LNCAP (cell line): Measurements from ENCODE around the gene MBD1.

Experiments used
- TF ChIP-seq, protein P1 (sequence below): fragments of 450-650 bp; IDR thresholded peaks from 2 replicates; pipeline ENCODE4 v1.5.1; 2017; ENCODE audit warnings: mild to moderate bottlenecking

MBD1 gene

DNA sequence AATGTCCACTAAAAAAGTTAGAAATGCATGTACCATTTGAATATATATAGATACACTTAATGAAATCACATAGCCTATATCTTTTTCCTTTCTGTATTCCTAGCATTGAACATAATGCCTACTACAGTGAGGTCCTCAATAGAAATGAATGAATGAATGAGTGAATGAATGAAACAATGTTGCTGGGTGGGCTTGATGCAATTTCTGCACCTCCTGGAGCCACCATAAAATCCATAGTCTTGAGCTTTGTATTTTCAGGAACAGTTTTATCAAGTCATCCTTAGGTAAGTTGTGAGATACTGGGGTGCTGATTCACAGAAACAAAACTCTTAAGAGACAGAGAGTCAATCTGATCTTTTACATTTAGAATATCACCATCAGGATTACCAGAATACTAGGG, 18.3 kb downstream of the MBD1 start:
- TF ChIP-seq, protein P1, sequence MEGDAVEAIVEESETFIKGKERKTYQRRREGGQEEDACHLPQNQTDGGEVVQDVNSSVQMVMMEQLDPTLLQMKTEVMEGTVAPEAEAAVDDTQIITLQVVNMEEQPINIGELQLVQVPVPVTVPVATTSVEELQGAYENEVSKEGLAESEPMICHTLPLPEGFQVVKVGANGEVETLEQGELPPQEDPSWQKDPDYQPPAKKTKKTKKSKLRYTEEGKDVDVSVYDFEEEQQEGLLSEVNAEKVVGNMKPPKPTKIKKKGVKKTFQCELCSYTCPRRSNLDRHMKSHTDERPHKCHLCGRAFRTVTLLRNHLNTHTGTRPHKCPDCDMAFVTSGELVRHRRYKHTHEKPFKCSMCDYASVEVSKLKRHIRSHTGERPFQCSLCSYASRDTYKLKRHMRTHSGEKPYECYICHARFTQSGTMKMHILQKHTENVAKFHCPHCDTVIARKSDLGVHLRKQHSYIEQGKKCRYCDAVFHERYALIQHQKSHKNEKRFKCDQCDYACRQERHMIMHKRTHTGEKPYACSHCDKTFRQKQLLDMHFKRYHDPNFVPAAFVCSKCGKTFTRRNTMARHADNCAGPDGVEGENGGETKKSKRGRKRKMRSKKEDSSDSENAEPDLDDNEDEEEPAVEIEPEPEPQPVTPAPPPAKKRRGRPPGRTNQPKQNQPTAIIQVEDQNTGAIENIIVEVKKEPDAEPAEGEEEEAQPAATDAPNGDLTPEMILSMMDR: no peak

DNA sequence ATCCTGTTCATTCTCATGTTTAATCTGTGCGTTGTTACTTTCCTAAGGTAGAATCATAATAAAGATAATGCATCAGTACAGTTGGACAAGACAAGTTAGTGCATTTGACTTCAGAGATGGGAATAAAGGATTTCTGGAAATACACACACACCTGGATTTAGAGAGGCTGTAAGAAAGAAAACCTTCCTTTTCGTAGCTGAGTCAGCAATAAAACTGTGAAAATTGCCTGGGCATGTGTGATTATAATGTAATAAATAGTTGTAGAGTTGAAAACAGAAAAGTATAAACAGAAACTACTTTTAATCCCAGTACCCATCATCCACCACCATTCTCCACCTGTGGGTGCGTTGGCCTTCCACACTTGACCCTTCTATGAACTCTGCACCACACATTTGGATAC, 30.4 kb downstream of the MBD1 start:
- TF ChIP-seq, protein P1: no peak

DNA sequence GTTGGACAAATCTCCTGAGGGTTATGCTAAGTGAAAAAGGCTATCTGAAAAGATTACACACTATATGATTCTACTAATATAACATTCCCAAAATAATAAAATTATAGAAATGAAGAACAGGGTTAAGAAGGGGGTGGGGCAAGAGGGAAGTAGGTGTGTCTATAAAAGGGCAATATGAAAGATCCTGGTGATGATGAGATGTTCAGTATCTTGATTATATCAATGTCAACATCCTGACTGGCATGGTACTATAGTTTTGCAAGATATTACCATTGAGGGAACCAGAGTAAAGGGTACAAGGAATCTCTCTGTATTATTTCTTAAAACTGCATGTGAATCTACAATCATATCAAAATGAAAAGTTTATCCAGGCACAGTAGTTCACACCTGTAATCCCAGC, 31.7 kb downstream of the MBD1 start:
- TF ChIP-seq, protein P1: no peak

DNA sequence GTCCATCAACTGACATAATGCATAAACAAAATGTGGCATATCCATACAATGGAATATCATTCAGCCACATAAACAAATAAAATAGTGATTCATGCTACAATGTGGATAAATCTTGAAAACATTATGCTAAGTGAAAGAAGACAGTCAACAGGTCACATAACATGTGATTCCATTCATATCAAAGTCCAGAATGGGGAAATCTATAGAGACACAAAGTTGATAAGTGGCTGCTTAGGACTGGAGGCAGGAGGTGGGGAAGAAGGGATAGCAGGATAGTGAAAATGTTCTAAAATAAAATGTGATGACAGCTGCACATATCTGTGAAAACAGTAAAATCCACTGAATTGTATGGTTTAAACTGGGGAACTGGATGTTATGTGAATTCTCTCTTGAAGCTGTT, 33.8 kb downstream of the MBD1 start:
- TF ChIP-seq, protein P1: no peak

DNA sequence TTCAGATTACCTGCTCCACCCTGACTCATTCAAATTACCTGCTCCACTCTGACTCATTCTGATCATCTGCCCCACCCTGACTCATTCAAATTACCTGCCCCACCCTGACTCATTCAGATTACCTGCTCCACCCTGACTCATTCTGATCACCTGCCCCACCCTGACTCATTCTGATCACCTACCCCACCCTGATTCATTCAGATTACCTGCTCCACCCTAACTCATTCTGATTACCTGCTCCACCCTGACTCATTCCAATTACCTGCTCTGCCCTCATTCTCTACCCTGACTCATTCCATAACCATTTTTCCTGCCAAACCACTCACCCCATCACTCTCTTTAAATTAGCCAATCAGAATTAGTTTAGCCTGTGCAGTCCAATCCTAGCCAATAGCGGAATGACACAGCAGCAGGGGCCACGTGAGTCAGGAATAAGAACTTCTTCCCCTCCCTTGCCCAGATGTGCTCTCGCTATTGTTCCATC, 41.2 kb downstream of the MBD1 start:
- TF ChIP-seq, protein P1: no peak

DNA sequence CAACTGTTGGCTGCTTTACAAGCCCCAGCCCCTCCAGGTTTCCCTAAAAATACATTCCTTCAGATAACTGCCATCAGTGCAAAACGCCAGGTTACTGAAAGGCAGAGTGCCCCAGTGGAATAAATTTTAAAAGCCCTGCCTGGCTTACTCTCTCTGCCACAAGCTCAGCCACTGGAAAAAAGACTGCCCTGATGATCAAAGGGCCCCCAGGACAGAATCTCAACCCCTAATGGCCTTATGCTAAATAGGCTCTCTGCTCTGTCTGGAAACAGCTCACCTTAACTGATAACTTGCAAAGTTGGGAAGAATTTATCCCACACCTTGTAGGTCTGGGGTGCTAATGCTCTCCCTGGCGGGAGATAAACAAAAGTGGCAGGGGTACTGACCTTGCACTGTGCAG, 48.9 kb downstream of the MBD1 start:
- TF ChIP-seq, protein P1: no peak

DNA sequence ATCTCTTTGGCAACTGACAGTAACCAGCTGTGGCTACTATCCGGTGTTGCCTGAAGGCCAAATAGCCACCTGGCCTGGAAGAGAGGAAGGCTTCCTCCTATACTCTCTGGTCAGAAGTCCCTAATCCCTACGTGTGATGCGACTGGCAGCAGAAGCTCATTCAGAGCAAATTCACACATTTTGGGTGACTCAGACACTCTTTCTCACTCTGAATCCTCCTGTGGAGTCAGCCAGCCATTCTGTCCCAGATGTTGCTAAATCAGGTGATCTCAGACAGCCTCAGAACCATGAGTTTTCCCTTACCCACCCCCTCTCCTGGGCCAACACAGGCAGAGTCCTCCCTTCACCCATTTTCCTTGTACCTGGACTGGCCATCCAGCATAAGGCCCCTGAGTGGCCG, 49.7 kb downstream of the MBD1 start:
- TF ChIP-seq, protein P1: no peak
